ENCODE data around the gene SYDE2.
"Not testable (repeated sequence)": the region's sequence is repeated elsewhere in the genome, so short reads cannot be mapped to it uniquely, and the experiment has no call there.

SYDE2 gene

DNA sequence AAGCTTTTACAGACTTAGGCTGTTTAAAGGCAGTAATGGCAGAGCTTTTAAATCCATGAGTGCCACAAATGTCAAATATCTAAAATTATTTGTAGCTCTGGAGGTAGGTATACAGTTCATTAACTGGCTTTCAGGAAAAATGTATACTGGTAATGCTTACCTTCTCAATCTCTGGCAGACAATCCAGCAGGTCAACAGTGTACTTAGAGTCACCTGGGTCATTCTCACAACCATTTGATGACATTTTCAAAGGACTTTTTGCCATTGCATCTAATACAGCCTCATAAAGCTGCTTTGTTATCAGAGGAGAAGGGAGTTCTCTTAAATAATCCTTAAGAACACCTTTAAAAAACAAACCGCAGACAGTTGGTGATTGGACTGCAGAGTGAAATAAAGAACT lies 31.9 kb downstream of the SYDE2 start:
- no peak for DNase-seq (ENCODE audit: low read depth in 2 of 2)

DNA sequence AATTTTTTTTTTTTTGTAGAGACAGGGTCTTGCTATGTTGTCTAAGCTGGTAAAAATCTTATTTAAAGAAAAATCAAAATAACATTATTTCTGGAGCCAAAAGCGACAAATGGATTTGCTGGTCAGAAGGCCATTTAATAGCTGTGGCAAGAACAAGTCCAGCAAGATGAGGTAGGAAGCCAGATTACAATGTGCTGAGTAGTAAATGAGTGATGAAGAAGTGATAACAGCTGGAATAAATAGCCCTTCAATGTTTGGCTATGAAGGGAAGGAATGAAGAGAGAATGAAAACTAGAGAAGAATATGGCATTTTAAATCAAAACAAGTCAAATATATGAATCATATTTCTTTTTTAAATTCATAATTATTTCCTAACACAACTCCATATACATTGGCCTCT lies 34.5 kb downstream of the SYDE2 start:
- no peak for DNase-seq (ENCODE audit: low read depth in 2 of 2)

DNA sequence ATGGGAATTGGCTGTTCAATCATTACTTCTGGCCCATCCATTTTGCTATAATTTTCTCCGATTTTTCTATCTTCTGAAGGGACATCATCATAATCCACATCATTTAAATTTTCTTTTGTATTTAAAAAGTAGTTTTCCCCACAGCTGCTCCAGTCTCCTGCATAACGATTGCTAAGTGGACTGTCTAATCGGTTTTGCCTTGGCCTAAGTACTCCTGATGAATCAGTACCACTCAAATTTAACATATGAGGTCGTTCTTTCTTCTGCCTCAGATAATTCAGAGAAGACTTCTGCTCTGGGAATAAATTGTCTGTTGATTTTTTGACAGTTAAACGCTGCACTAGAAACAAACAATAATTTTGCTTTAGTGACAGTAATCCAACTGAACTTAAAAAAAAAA lies 41.9 kb downstream of the SYDE2 start:
- no peak for DNase-seq (ENCODE audit: low read depth in 2 of 2)

DNA sequence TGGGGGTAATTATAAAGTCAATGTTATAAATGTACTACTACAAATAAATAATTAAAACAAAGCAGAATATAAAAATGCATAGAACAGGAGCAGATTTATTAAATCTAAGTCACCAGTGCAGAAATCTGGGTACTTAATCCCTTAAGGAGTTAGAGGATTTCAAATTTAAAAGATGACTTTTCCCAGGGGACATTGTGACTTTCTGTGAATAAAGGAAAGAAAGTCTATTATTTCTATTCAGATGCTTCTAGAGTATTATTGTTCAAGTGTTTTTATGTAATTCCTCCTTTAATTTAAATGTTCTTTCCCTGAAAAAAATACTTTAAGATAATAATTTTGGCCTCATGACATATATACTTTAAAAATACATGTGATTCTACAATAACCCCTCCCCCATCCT lies 43.4 kb downstream of the SYDE2 start:
- no peak for DNase-seq (ENCODE audit: low read depth in 2 of 2)

DNA sequence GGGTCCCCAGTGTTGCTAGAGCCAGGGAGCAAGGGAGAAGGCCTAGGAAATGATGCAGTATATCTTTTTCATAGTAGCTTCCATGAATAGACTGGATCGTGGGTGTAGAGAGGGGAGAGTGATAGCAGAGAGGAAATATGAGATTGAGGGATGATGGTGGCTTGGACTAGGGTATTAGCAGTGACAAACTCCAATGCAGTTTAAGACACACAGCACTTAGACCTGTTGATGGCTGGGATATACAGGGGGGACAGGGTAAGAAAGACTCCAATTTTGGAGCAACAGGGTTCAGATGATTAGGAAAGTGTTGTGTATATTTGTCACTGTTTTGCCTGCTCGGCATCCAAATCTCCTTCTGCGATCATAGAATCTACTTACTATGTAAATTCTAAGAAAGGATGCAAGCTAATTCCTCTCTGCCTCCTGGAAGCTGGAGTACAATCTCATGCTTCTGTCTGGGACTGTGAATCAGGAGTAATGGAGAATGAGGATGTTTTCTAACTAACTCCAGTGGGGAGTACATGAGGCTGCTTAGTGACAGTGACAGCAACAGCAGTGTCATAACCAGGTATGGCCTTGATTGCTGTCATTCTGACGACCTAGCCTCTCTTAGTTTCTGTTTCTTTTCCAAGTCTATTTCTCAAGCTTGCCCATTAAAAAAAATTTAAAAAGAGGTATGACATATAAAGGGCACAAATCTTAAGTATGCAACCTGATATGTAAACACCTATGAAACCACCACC lies 47.5 kb downstream of the SYDE2 start:
- DNase-seq (ENCODE audit: low read depth in 2 of 2): no peak

DNA sequence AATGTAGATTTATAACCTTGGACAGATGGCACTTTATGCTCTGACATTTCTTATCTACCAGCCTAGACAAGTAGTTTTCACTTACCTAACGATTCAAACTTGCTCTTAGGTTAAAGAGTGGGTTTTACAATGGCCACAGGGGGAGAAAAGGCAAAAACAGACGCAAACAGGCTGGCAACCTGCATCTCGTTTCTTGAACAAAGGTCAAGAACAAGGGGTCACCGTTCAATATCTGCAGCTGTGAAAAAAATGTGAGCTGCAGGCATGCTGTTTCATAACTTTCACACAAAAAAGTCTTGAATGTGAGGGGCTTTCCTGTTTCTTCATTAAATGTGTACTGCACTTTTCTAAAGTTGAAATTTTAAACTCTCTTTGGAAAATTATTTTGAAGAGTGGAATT lies 49.4 kb downstream of the SYDE2 start:
- no peak for DNase-seq (ENCODE audit: low read depth in 2 of 2)

DNA sequence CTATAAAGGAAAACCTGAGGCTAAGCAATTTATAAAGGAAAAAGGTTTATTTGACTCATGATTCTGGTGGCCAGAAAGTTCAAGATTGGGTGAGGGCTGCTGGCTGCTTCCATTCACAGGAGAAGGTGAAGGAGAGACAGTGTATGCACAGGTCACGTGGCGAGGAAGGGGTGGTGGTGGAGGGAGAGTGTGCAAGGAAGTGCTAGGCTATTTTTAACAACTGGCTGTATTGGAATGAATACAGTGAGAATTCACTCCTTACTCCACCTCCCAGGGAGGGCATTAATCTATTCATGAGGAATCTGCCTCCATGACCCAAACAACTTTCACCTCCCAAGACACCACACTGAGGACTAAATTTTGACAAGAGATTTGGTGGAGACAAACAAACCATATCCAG lies 51.0 kb downstream of the SYDE2 start:
- DNase-seq (ENCODE audit: low read depth in 2 of 2): no peak

DNA sequence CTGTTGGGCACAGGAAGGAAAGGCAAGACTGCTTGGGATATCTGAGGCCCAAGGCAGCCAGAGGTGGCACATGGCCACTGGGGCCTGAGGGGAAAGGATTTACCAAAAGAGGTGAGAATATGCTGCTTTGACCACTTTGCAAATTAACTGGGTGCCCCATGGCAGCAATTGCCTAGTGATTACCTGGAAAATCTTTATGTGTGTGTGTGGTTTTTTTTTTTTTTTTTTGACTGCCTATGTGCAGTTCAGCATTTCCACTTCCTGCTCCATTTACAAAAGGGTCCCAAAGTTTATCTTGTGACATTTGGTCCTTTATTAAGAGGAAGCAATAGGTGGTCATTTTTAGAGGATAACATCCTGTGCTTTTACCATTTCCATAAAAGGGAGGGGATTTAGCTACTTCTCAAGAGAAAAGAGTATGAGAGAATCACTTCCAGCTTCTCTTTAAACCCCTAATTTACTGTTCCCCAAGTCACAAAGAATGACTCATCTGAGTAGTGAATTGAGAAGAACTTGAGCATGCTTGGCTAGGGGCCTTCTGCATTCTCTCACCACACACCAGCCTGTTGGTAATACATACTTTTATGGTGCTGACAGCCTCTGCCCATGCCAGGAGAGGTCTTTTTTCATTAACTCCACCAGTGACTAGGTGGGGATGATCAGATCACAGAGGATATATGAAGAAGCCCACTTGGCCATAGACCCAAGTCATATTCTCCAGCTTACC lies 52.1 kb downstream of the SYDE2 start:
- DNase-seq (ENCODE audit: low read depth in 2 of 2): no peak

DNA sequence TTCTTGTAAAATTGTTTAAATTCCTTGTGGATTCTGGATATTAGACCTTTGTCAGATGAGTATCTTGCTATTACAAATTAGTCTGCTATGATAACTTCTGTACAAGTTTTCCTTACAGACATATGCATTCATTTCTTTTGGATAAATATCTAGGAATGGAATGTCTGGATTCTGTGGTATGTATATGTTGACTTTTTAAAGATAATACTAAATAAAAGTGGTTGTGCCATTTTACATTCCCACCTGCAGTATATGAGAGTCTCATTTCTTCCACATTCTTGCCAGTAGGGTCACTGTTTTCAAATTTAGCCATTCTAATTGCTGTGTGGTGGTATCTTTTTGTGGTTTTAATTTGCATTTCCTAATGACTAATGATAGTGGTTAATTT lies 53.9 kb downstream of the SYDE2 start:
- no peak for DNase-seq (ENCODE audit: low read depth in 2 of 2)

DNA sequence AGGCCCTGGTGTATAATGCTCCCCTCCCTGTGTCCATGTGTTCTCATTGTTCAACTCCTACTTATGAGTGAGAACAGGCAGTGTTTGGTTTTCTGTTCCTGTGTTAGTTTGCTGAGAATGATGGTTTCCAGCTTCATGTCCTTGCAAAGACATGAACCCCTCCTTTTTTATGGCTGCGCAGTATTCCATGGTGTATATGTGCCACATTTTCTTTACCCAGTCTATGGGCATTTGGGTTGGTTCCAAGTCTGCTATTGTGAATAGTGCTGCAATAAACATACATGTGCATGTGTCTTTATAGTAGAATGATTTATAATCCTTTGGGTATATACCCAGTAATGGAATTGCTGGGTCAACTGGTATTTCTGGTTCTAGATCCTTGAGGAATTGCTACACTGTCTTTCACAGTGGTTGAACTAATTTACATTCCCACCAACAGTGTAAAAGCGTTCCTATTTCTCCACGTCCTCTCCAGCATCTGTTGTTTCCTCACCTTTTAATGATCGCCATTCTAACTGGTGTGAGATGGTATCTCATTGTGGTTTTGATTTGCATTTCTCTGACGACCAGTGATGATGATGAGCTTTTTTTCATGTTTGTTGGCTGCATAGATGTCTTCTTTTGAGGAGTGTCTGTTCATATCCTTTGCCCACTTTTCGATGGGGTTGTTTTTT lies 54.4 kb downstream of the SYDE2 start:
- DNase-seq (ENCODE audit: low read depth in 2 of 2): not testable (repeated sequence)

DNA sequence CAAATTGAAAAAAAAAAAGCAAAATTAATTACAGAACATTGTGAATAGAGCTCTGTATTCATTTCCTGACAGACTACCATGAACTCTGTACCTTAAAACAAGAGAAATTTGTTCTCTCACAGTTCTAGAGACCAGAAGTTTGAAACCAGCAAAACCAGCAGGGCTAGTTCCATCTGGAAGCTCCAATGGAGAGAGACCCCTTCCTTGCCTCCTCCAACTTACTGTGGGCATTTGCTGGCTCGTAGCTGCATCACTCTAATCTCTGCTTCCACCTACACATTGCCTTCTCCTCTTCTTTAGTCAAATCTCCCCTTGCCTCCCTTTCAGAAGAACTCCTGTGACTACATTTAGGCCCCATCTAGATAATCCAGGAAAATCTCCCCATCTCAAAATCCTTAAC lies 56.5 kb downstream of the SYDE2 start:
- DNase-seq (ENCODE audit: low read depth in 2 of 2): no peak

DNA sequence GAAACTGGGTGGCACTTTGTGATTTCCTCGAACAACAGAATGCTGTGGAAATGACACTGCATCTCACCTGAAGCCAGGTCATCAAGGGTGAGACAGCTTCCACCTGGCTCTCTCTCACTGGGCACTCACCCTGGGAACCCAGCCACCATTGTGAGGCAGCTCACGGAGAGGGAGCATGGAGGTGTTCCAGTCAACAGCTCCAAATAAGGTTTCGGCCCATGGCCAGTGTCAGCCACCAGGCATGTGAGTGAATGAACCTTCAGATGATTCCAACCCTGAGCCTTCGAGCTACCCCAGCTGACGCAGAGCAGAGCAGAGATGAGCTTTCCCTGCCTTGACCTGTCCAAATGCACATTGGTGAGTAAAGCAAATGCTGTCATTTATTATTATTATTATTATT lies 58.1 kb downstream of the SYDE2 start:
- no peak for DNase-seq (ENCODE audit: low read depth in 2 of 2)

DNA sequence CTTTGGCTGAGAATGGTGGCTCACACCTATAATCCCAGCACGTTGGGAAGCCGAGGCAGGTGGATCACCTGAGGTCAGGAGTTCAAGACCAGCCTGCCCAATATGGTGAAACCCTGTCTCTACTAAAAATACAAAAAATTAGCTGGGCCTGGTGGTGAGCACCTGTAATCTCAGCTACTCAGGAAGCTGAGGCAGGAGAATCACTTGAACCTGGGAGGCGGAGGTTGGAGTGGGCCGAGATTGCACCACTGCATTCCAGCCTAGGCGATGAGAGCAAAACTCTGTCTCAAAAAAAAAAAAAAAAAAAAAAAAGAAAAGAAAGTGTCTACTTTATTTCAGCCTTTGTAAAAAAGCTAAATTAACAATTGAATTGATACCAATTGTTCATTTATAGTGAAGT lies 62.4 kb downstream of the SYDE2 start:
- DNase-seq (ENCODE audit: low read depth in 2 of 2): not testable (repeated sequence)

DNA sequence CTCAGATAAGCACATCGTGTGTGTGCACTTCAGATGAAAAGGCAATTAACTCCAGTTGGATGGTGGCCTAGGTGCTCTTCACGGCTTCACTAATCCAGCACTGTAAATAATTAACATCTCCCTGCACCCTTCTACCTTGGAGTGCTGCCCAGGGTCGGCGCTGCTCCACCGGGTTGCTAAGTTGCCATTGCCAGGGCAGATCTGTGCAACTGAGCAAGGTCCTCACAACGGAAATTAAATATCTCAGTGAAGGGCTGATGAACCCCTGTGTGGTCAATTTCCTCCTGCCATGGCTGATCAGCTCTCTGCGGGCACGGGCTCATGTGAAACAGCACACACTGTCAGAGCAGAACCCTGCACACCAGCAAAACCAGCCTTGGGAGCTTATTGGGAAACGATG lies 63.2 kb downstream of the SYDE2 start:
- DNase-seq (ENCODE audit: low read depth in 2 of 2): no peak

DNA sequence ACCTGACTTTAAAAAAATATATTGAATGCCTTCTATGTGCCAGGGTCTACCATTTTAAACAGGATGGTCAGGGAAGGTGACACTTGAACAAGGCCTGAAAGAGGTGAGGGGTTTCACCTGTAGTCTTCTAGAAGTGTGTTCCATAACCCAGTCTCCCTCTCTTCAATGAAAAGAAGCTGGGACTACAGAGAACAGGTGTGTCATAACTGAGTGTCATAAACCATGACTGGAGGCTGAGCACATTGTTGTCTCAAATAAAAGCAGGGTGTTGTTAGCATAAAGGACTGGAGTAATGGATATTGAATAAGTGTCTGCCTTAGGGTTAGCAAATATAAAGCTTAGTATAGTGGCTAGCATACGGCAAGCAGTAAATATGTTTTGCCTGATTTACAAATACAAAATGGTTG lies 65.4 kb downstream of the SYDE2 start:
- no peak for DNase-seq (ENCODE audit: low read depth in 2 of 2)

DNA sequence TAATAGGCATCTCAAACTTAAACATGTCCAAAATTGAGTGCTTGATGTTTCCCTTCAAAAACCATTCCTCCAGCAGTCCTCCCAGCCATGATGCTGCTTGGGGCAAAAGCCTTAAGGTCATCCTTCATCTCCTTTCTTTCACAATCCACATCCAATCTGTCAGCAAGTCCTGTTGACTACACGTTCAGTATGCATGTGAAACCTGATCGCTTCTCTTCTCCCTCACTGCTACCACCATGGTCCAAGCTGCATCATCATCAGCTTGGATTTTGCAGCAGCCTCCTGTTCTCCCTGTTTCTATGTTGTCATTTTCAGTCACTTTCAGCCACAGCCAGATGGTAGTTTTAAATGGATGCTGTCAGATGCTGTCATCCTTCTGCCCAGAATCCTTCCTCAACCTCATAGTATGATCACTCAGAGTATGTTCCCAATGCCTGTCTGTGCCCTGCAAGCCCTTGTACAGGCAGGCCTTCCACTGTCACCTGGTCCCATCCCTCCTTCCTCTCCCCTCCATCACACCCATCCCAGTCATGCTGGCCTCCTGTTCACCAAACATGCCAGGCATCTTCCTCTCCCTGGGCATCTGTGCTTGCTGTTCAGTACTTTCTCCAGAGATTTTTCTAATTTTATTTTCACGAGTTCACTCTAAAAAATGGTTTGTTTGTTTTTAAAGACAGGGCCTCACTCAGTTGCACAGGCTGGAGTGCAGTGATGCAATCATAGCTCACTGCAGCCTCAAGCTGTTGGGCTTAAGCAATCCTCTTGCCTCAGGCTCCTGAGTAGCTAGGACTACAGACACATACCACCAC lies 66.0 kb downstream of the SYDE2 start:
- DNase-seq (ENCODE audit: low read depth in 2 of 2): no peak

DNA sequence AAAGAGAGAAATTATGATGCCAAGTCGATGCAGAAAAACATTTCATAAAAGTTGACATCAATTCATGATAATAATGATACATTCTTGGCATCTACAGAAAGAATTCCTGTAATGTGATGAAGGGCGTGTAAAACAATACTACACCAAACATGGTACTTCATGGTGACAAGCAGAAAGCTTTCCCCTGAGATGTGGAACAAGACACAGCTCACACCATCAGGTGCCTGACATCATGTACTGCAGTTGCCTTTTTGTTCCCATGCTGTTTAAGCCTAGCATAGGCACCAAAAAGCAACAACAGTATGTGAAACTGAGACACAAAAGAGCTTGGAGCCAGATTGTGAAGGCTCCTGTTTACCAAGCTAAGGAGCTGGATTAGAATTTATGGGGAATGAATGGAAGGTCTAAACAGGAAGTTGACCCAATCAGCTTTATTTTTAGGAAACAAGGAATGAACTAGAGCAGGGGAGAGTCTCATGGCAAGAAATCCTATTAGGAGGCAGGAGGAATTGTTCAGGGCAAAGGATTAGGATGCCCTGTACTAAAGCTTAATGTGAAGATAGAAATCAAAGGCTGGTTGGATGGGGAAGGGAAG lies 67.2 kb downstream of the SYDE2 start:
- no peak for DNase-seq (ENCODE audit: low read depth in 2 of 2)

DNA sequence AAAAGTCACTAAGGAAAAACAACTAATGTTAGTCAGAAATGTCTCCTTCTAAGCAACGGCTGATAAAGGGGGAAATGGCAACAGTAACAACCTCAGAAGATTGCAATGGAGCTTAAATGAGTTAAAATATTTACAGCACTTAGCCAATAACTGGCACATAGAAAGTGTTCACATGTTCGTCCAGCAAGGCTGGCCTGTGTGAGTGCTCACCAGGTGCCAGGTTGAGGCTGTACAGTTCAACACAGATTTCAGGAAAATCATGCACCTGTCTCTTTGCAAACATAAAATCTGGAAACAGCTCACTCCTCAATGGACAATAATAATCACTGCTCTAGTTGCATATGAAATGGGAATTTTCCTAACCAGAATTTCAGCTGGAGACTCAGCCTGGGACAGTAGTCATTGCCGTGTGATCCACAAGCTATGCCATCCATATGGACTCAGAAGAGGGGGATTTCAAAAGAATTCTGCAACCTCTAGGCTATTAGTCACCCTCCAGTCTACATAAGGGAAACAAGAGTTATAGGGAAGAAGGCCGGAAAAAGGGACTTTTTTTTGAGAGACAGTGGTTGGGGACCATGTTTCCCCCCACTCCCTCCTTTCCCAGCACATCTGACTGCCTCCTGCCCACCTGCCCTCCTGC lies 68.6 kb downstream of the SYDE2 start:
- no peak for DNase-seq (ENCODE audit: low read depth in 2 of 2)

DNA sequence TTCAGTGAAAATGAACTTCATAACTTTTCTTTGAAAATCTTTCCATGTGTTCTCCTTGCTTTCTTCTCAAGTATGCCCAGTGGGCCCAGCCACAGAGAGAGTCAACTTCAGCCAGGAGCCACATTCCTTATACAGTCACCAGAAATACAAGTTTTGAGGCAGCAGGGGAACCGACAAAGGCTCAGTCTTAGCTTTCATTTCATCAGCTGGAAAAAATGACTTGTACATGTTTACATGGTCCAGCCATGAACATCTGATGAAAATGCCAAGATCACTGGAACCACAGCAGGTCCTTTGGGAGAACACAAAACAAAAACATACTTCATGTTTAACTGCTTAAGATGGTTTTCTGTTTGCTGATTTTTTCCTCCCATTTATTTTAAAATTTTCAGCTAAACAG lies 72.5 kb downstream of the SYDE2 start:
- no peak for DNase-seq (ENCODE audit: low read depth in 2 of 2)

DNA sequence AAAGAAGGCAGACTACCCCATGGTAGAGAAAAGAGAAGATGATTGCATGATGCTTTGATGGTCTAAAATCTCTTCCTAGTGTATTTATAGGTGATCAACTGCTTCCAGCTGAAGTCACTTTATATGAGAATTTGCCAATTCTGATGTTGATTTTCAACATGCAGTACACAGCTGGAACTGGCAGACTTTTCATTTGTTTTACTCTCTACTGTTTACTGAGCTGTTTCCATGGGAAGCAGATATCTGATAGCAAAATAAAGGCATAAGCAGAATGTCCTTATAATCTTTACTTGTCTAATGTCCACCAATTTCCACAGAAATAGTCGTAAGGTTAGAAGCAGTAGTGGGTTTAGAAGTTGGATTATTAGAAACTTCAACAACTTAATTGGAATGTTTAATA lies 74.9 kb downstream of the SYDE2 start:
- no peak for DNase-seq (ENCODE audit: low read depth in 2 of 2)

DNA sequence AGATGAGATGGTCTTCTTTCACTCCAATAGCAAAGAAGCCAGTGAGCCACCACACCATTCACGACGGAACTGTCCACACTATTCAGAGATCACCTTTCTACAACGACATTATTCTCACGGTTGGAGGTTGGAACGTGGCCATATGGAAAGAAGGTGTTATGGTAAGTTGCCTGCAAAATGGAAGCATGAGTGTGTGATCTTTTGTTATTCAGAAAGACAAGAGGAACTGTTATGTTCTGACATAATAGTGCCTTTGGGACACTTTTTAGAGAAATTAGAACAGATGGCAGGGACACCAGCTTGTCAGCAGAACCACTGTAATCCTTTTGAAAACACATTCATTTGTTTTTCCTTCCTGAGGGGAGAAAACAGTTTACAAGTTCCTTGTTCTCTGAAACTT lies 76.7 kb downstream of the SYDE2 start:
- DNase-seq (ENCODE audit: low read depth in 2 of 2): no peak
